SK-N-SH treated with all-trans-retinoic acid at 6 μM for 48 hours (cell line): ENCODE data around the gene CELF3.

Source experiments
- ATAC-seq: fragments of 200-7000 bp; cut with Tn5 transposase; 3 replicates; pipeline ENCODE4 v1.9.1; 2020; ENCODE audit warnings: mild to moderate bottlenecking, moderate library complexity
- ARNTL ChIP-seq: fragments of 450-650 bp; formaldehyde crosslinking; IDR thresholded peaks from 2 replicates; pipeline ENCODE4 v1.5.0; 2020; ENCODE audit warnings: low read depth, mild to moderate bottlenecking, moderate library complexity, borderline replicate concordance
- BACH2 ChIP-seq: fragments of 250-450 bp; sonication (Bioruptor Pico); IDR thresholded peaks from 2 replicates; pipeline ENCODE4 v1.9.0; 2021; ENCODE audit warnings: mild to moderate bottlenecking, borderline replicate concordance
- CSDC2 ChIP-seq: fragments of 250-450 bp; sonication (Bioruptor Pico); IDR thresholded peaks from 2 replicates; pipeline ENCODE4 v1.5.0; 2020; ENCODE audit warnings: mild to moderate bottlenecking, moderate library complexity
- CSRNP3 ChIP-seq: fragments of 250-450 bp; sonication (Bioruptor Pico); IDR thresholded peaks from 2 replicates; pipeline ENCODE4 v1.5.1; 2021; ENCODE audit warnings: mild to moderate bottlenecking, moderate library complexity
- ISL1 ChIP-seq: fragments of 250-450 bp; sonication (Bioruptor Pico); IDR thresholded peaks from 2 replicates; pipeline ENCODE4 v2.1.2; 2022; ENCODE audit warnings: mild to moderate bottlenecking, moderate library complexity
- OSR1 ChIP-seq: fragments of 250-450 bp; sonication (Bioruptor Pico); IDR thresholded peaks from 2 replicates; pipeline ENCODE4 v1.8.0; 2022; ENCODE audit warnings: moderate library complexity, mild to moderate bottlenecking, inconsistent platforms
- RARB ChIP-seq: fragments of 250-450 bp; sonication (Bioruptor Pico); IDR thresholded peaks from 2 replicates; pipeline ENCODE4 v1.8.0; 2021; ENCODE audit warnings: mild to moderate bottlenecking, moderate library complexity
- SNAI2 ChIP-seq: fragments of 250-450 bp; sonication (Bioruptor Pico); IDR thresholded peaks from 2 replicates; pipeline ENCODE4 v1.5.0; 2020; ENCODE audit warnings: mild to moderate bottlenecking, moderate library complexity
- ZC3H10 ChIP-seq: fragments of 250-450 bp; sonication (Bioruptor Pico); IDR thresholded peaks from 2 replicates; pipeline ENCODE4 v1.5.1; 2021; ENCODE audit warnings: mild to moderate bottlenecking, moderate library complexity
- ZFP3 ChIP-seq: fragments of 250-450 bp; sonication (Bioruptor Pico); IDR thresholded peaks from 2 replicates; pipeline ENCODE4 v1.5.0; 2020; ENCODE audit warnings: mild to moderate bottlenecking, moderate library complexity
- ZNF565 ChIP-seq: fragments of 450-650 bp; formaldehyde crosslinking; conservative IDR thresholded peaks from 2 replicates; pipeline ENCODE4 v1.5.0; 2020; ENCODE audit warnings: low read depth, mild to moderate bottlenecking, moderate library complexity
- ZNF70 ChIP-seq: fragments of 450-650 bp; formaldehyde crosslinking; IDR thresholded peaks from 2 replicates; pipeline ENCODE4 v1.5.0; 2020; ENCODE audit warnings: mild to moderate bottlenecking, moderate library complexity
- ZNF8 ChIP-seq: fragments of 450-650 bp; formaldehyde crosslinking; IDR thresholded peaks from 2 replicates; pipeline ENCODE4 v1.5.0; 2020; ENCODE audit warnings: mild to moderate bottlenecking, moderate library complexity
- TF ChIP-seq, protein P1 (sequence below): fragments of 250-450 bp; sonication (Bioruptor Pico); IDR thresholded peaks from 2 replicates; pipeline ENCODE4 v1.8.0; 2020; ENCODE audit warnings: mild to moderate bottlenecking, moderate library complexity, borderline replicate concordance
- TF ChIP-seq, protein P2 (sequence below): fragments of 250-450 bp; sonication (Bioruptor Pico); IDR thresholded peaks from 2 replicates; pipeline ENCODE4 v1.5.0; 2020; ENCODE audit warnings: mild to moderate bottlenecking, moderate library complexity
- TF ChIP-seq, protein P3 (sequence below): fragments of 250-450 bp; sonication (Bioruptor Pico); IDR thresholded peaks from 2 replicates; pipeline ENCODE4 v1.5.1; 2020; ENCODE audit warnings: low read depth, mild to moderate bottlenecking, moderate library complexity
- TF ChIP-seq, protein P4 (sequence below): fragments of 250-450 bp; sonication (Bioruptor Pico); IDR thresholded peaks from 2 replicates; pipeline ENCODE4 v1.8.0; 2021; ENCODE audit warnings: low read depth, mild to moderate bottlenecking, moderate library complexity, borderline replicate concordance

CELF3 gene

DNA sequence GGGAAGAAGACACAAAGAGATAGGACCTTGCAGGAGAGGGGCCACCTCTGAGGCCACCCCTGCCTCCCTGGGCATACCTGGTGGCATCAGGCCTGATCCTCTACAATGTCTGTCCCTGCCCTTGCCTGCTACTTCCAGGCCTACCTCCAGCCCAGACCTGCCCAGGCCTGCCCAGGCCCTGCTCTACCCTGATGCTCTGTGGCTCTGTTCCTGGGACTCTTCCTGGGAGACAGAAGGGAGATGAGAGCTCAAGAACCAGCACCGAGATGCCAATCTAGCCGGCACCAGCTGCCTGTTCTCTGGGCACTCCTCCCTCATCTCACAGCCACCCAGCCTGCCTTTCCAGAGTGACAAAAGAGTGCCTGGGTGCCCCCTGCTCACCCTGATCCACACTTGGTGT is 2.7 kb downstream of the CELF3 start (continued):
- no peak for TF ChIP-seq CSRNP3
- no peak for TF ChIP-seq ISL1 (CRISPR knock-in tag)
- no peak for TF ChIP-seq SNAI2 (CRISPR knock-in tag)
- TF ChIP-seq, protein P1, sequence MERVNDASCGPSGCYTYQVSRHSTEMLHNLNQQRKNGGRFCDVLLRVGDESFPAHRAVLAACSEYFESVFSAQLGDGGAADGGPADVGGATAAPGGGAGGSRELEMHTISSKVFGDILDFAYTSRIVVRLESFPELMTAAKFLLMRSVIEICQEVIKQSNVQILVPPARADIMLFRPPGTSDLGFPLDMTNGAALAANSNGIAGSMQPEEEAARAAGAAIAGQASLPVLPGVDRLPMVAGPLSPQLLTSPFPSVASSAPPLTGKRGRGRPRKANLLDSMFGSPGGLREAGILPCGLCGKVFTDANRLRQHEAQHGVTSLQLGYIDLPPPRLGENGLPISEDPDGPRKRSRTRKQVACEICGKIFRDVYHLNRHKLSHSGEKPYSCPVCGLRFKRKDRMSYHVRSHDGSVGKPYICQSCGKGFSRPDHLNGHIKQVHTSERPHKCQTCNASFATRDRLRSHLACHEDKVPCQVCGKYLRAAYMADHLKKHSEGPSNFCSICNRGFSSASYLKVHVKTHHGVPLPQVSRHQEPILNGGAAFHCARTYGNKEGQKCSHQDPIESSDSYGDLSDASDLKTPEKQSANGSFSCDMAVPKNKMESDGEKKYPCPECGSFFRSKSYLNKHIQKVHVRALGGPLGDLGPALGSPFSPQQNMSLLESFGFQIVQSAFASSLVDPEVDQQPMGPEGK (CRISPR knock-in tag): no peak
- no peak for TF ChIP-seq ZFP3
- TF ChIP-seq, protein P2, sequence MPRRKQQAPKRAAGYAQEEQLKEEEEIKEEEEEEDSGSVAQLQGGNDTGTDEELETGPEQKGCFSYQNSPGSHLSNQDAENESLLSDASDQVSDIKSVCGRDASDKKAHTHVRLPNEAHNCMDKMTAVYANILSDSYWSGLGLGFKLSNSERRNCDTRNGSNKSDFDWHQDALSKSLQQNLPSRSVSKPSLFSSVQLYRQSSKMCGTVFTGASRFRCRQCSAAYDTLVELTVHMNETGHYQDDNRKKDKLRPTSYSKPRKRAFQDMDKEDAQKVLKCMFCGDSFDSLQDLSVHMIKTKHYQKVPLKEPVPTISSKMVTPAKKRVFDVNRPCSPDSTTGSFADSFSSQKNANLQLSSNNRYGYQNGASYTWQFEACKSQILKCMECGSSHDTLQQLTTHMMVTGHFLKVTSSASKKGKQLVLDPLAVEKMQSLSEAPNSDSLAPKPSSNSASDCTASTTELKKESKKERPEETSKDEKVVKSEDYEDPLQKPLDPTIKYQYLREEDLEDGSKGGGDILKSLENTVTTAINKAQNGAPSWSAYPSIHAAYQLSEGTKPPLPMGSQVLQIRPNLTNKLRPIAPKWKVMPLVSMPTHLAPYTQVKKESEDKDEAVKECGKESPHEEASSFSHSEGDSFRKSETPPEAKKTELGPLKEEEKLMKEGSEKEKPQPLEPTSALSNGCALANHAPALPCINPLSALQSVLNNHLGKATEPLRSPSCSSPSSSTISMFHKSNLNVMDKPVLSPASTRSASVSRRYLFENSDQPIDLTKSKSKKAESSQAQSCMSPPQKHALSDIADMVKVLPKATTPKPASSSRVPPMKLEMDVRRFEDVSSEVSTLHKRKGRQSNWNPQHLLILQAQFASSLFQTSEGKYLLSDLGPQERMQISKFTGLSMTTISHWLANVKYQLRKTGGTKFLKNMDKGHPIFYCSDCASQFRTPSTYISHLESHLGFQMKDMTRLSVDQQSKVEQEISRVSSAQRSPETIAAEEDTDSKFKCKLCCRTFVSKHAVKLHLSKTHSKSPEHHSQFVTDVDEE: no peak

DNA sequence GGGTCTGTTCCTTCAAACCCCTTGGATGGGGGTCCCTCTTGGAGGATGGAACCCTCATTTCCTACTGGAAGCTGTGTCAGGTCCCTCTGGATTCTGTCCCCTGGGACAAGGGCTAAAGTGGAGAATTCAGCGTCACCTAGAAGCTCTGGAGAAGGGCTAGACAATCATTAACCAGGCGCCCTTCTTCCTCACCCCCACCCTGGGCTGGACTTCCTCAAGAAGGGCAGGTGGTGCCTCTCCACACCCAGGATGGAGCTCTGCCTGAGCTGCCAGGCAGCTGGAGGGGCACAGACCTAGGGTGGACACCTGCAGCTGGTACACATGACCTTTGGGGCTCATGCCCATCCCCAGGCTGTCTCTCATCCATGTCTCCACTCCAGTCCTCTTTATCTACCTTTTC is 3.6 kb downstream of the CELF3 start:
- TF ChIP-seq ARNTL (CRISPR knock-in tag) (no peak), ZNF8 (CRISPR knock-in tag) (no peak), ISL1 (CRISPR knock-in tag) (no peak), ZFP3 (no peak)
- TF ChIP-seq, protein P1 (CRISPR knock-in tag): no peak
- TF ChIP-seq, protein P3, sequence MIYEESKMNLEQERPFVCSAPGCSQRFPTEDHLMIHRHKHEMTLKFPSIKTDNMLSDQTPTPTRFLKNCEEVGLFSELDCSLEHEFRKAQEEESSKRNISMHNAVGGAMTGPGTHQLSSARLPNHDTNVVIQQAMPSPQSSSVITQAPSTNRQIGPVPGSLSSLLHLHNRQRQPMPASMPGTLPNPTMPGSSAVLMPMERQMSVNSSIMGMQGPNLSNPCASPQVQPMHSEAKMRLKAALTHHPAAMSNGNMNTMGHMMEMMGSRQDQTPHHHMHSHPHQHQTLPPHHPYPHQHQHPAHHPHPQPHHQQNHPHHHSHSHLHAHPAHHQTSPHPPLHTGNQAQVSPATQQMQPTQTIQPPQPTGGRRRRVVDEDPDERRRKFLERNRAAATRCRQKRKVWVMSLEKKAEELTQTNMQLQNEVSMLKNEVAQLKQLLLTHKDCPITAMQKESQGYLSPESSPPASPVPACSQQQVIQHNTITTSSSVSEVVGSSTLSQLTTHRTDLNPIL (CRISPR knock-in tag): no peak
- no peak for ATAC-seq

DNA sequence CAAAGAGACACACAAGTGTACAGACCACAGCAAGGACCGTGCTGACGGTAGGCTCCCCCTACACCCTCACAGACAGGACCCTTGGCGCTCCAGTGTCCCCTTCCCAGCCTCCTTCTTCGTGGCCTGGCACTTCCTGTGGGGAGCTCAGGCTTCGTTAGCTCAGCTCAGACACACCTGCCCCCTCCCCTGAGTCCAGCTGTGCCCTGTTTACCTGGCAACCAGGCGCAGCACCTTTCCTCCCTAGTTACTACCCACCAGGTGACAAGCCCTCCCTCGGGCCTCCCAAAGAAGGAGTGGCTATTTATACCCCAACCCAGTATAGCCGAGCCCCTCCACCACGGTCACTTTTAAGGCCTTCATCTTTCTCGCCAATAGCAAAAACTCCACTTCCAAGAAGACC is 4.7 kb downstream of the CELF3 start:
- no peak for ATAC-seq
- TF ChIP-seq RARB (no peak), OSR1 (CRISPR knock-in tag) (no peak), ZC3H10 (no peak), ZNF70 (CRISPR knock-in tag) (no peak), BACH2 (no peak), ZNF565 (CRISPR knock-in tag) (no peak), ZFP3 (no peak), ZNF8 (CRISPR knock-in tag) (no peak), CSDC2 (CRISPR knock-in tag) (no peak)
- TF ChIP-seq, protein P4, sequence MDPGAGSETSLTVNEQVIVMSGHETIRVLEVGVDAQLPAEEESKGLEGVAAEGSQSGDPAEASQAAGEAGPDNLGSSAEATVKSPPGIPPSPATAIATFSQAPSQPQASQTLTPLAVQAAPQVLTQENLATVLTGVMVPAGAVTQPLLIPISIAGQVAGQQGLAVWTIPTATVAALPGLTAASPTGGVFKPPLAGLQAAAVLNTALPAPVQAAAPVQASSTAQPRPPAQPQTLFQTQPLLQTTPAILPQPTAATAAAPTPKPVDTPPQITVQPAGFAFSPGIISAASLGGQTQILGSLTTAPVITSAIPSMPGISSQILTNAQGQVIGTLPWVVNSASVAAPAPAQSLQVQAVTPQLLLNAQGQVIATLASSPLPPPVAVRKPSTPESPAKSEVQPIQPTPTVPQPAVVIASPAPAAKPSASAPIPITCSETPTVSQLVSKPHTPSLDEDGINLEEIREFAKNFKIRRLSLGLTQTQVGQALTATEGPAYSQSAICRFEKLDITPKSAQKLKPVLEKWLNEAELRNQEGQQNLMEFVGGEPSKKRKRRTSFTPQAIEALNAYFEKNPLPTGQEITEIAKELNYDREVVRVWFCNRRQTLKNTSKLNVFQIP: no peak
- TF ChIP-seq, protein P2: no peak
